BLaER1 treated with 17β-estradiol and CSF1 and Interleukin-3, amounts not matched to agents 10 nM and 100 nM (cell line): ENCODE data around the gene AKAP17A.
A peak's percentile ranks its signal among the peaks of the same experiment; 100 is the strongest.

ENCODE experiments used
- H3K27ac ChIP-seq, 11 experiments: shearing (Covaris generic); formaldehyde crosslinking; 2 replicates each; pipeline ENCODE4 v1.8.1; 2022
- H3K27me3 ChIP-seq, 11 experiments: shearing (Covaris generic); formaldehyde crosslinking; 2 replicates each; pipeline ENCODE4 v1.8.1; 2022
- H3K36me3 ChIP-seq, 11 experiments: shearing (Covaris generic); formaldehyde crosslinking; 2 replicates each; pipeline ENCODE4 v1.8.1; 2022
- H3K4me1 ChIP-seq, 10 experiments: shearing (Covaris generic); formaldehyde crosslinking; 2 replicates each; pipeline ENCODE4 v1.8.1; 2022
- H3K4me2 ChIP-seq, 11 experiments: shearing (Covaris generic); formaldehyde crosslinking; 2 replicates each; pipeline ENCODE4 v1.8.1; 2022
- H3K4me3 ChIP-seq, 10 experiments: shearing (Covaris generic); formaldehyde crosslinking; 2 replicates each; pipeline ENCODE4 v1.8.1; 2022
- H3K9ac ChIP-seq, 11 experiments: shearing (Covaris generic); formaldehyde crosslinking; 2 replicates each; pipeline ENCODE4 v1.8.1; 2022
- H3K9me3 ChIP-seq, 11 experiments: shearing (Covaris generic); formaldehyde crosslinking; replicated peaks in 1 of 11; 2 replicates each; pipeline ENCODE4 v1.8.1; 2022
- H4K20me1 ChIP-seq, 11 experiments: shearing (Covaris generic); formaldehyde crosslinking; 2 replicates each; pipeline ENCODE4 v1.8.1; 2022
- Cebpa-rat ChIP-seq, 11 experiments: shearing (Covaris generic); IDR thresholded peaks; 2 replicates each; pipeline ENCODE4 v1.8.1; 2022

Gene AKAP17A

DNA sequence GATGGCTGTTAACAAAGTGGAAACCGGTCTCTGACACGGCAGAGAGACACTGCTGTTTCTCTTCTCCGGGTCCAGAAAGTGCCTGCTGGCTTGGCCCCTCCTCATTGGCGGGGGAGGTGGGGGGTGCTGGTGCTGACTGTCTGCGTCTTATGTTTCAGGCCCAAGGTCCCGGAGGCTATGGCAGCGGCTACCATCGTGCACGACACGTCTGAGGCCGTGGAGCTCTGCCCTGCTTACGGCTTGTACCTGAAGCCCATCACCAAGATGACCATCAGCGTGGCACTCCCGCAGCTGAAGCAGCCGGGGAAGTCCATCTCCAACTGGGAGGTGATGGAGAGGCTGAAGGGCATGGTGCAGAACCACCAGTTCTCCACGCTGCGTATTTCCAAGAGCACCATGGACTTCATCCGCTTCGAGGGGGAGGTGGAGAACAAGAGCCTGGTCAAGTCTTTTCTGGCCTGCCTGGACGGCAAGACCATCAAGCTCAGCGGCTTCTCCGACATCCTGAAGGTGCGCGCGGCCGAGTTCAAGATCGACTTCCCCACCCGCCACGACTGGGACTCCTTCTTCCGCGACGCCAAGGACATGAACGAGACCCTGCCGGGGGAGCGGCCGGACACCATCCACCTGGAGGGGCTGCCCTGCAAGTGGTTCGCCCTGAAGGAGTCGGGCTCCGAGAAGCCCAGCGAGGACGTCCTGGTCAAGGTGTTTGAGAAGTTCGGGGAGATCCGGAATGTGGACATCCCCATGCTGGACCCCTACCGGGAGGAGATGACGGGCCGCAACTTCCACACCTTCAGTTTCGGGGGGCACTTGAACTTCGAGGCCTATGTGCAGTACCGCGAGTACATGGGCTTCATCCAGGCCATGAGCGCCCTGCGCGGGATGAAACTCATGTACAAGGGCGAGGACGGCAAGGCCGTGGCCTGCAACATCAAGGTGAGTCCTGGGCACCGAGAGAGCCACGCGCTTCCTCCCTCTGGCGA lies 2.2 kb downstream of the AKAP17A start:
- no peaks in the 10 kb centered on the region for H3K27me3 ChIP-seq
- H3K27ac ChIP-seq = peak overlapping the region in 8 of 11 experiments; percentile 85 to 92 (median 90); a peak in 12 of 22 replicates
- no peak for TF ChIP-seq Cebpa-rat (IDR thresholded peaks at IDR 0.05)
- peak overlapping the region; percentile 83 to 99 (median 96) for H3K4me2 ChIP-seq
- H3K36me3 ChIP-seq = peaks cover 43 to 48% (median 45%) of the 10 kb centered on the region in 11 experiments
- no peaks in the 10 kb centered on the region for H3K9me3 ChIP-seq
- H3K9ac ChIP-seq = peak overlapping the region; percentile 89 to 96 (median 93); a peak in 21 of 22 replicates
- H3K4me3 ChIP-seq = peak overlapping the region; percentile 89 to 98 (median 94)
- peaks cover 53 to 65% (median 62%) of the 10 kb centered on the region in 11 experiments for H4K20me1 ChIP-seq
- H3K4me1 ChIP-seq = peaks cover 36 to 58% (median 51%) of the 10 kb centered on the region in 10 experiments

DNA sequence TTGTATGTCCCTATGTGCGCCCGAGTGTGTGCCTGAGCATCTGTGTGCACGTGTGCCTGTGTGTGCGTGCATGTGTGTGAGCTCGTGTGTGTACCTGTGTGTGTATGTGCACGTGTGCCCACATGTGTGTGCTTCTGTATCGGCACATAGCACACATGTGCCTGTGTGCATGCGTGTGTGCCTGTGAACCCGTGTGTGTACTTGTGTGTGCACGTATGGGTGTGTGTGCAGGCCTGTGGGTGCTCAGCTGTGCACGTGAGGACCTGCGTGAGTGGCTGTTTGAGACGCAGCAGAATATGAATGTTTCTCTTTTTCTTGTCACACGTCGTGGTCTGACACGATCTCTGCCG lies 4.3 kb downstream of the AKAP17A start:
- Histone ChIP-seq H3K4me2 (peak overlapping the region in 3 of 11 experiments; percentile 1 to 7 (median 3); a peak in 2 of 22 replicates), H3K4me1 (peaks cover 49 to 75% (median 67%) of the 10 kb centered on the region in 10 experiments)

DNA sequence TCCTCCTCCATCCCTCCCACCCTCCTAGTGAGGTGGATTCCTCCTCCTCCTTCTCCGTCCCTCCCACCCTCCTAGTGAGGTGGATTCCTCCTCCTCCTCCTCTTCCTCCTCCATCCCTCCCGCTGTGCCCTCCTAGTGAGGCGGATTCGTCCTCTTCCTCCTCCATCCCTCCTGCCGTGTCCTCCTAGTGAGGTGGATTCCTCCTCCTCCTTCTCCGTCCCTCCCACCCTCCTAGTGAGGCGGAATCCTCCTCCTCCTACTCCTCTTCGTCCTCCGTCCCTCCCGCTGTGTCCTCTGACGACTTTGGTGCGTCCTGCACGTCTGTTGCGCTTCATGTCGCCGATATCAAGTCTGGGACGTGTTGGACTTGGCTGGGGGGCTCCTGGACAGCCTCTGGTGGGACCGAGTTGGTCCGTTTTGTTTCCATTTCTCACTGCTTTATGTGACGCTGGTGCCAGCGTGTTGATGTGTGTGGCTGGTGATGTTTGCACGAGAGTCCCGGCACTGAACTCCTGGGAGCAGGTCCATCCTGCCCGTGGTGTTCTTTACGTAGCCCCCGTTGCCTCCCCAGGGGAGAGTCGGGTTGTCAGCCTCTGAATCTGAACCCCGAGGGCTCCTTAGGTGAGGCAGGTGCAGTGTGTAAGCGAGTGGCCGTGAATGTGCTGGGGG lies 5.4 kb downstream of the AKAP17A start:
- Histone ChIP-seq H3K4me3 (peak overlapping the region in 5 of 10 experiments; percentile 48 to 58 (median 53); a peak in 4 of 20 replicates), H3K9ac (peak overlapping the region in 10 of 11 experiments; percentile 13 to 72 (median 66); a peak in 16 of 22 replicates), H3K27me3 (peaks cover 0 to 4% (median 0%) of the 10 kb centered on the region in 11 experiments; a peak in 1 of 22 replicates), H3K4me2 (peak overlapping the region; percentile 84 to 96 (median 92)), H4K20me1 (peaks cover 86 to 97% (median 95%) of the 10 kb centered on the region in 11 experiments), H3K36me3 (peaks cover 70 to 76% (median 73%) of the 10 kb centered on the region in 11 experiments), H3K27ac (peak overlapping the region in 6 of 11 experiments; percentile 12 to 79 (median 68); a peak in 6 of 22 replicates), H3K4me1 (peaks cover 49 to 76% (median 67%) of the 10 kb centered on the region in 10 experiments), H3K9me3 (peaks cover 0 to 15% (median 13%) of the 10 kb centered on the region in 11 experiments; a peak in 18 of 22 replicates)
- TF ChIP-seq Cebpa-rat (IDR thresholded peaks at IDR 0.05) = no peak

More for the DNA sequence above, 4.3 kb downstream of the AKAP17A start:
- Histone ChIP-seq H3K27ac (no peak overlapping the region), H3K9ac (peak overlapping the region in 2 of 11 experiments; percentile 4 to 8; a peak in 1 of 22 replicates), H4K20me1 (peaks cover 74 to 86% (median 83%) of the 10 kb centered on the region in 11 experiments), H3K36me3 (peaks cover 59 to 65% (median 61%) of the 10 kb centered on the region in 11 experiments), H3K4me3 (no peak overlapping the region), H3K27me3 (no peaks in the 10 kb centered on the region), H3K9me3 (peaks cover 0 to 4% (median 2%) of the 10 kb centered on the region in 11 experiments; a peak in 11 of 22 replicates)
- TF ChIP-seq Cebpa-rat (IDR thresholded peaks at IDR 0.05) = no peak

DNA sequence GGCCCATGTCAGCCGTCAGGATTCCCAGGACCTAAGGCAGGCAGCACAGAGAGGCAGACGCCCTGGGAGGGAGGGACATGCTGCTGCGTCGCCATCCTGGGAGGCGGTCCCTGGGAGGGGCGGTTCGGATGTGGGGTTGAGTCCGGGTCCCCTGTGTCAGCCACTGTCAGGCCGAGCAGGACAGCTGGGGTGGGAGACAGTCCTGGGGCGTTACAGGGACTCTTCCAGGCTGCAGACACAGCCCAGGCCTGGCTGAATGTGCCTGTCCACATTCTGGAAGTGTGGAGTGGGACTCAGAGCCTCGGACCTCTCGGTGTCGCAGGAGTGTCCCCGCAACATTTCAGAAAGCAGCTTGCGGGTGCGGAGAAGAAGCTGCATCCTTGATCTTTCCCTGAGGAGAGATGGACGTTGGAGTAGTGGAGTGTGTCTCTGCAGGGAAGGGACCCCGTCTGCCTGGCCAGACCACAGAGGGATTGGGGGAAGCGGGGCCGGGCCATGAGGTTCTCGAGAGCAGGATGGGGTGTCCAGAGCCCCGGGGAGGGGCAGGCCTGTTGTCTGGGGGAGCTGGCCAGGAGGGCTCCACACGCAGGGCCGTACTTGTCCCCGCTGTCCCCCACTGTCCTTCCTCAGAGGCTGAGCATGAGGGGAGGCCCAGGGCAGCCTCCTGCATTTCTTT lies 6.1 kb downstream of the AKAP17A start:
- Histone ChIP-seq H3K27me3 (peaks cover 0 to 4% (median 0%) of the 10 kb centered on the region in 11 experiments; a peak in 1 of 22 replicates), H3K4me2 (peak overlapping the region; percentile 84 to 96 (median 92)), H3K9ac (peak overlapping the region; percentile 13 to 72 (median 66); a peak in 20 of 22 replicates), H4K20me1 (peaks cover 91 to 98% (median 96%) of the 10 kb centered on the region in 11 experiments), H3K4me1 (peaks cover 47 to 76% (median 66%) of the 10 kb centered on the region in 10 experiments), H3K36me3 (peaks cover 77 to 83% (median 79%) of the 10 kb centered on the region in 11 experiments), H3K4me3 (peak overlapping the region; percentile 24 to 58 (median 50); a peak in 17 of 20 replicates), H3K9me3 (peaks cover 0 to 21% (median 20%) of the 10 kb centered on the region in 11 experiments; a peak in 18 of 22 replicates), H3K27ac (peak overlapping the region in 9 of 11 experiments; percentile 56 to 79 (median 70); a peak in 18 of 22 replicates)
- TF ChIP-seq Cebpa-rat (IDR thresholded peaks at IDR 0.05) = no peak

DNA sequence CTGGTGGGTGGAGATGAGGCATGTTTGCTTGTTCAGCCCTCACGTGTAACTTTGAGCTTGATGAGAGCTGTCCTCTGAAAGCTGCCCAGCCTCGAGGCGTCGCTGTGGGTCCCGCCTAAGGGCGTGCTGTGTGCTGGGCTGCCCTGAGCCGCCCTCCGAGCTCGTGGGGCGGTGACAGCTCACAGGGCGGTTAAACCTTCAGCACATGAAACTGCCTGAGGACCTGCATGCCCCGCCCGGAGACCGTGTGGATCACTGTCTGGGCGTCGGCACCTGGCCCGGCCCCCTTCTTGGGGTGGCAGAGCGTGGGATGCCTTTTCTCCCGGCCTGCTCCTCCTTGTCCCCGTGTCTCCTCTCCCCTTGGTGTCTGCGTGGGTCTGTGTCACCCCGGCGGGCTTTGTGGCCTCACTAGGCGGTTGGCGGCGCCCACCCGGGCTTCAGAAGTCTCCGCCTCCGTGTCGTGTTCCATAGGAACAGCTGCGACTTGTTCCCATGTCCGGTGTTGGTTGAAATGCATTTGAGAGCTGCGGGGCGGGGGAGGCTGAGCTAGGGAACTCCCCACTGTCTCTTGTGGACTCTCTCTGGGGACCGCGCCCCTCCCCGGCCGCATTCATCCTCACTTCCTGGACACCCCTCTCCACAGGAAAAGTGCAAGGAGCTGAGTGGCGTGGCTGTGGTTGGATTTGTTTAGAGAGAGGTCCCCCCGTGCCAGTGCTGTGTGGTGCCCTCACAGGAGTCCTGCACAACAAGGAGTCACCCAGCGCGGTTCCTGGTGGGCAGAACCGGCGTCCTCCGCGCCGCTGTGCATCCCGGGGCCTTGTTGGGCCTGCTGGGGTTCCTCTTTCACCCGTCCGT lies 6.8 kb downstream of the AKAP17A start:
- Histone ChIP-seq H3K4me2 (peak overlapping the region; percentile 84 to 96 (median 92)), H3K4me1 (peaks cover 40 to 70% (median 61%) of the 10 kb centered on the region in 10 experiments), H3K27ac (peak overlapping the region; percentile 13 to 79 (median 66); a peak in 20 of 22 replicates), H3K27me3 (peaks cover 0 to 4% (median 0%) of the 10 kb centered on the region in 11 experiments; a peak in 1 of 22 replicates), H3K36me3 (peaks cover 82 to 87% (median 83%) of the 10 kb centered on the region in 11 experiments), H3K4me3 (peak overlapping the region; percentile 24 to 58 (median 50)), H4K20me1 (peaks cover 84 to 98% (median 95%) of the 10 kb centered on the region in 11 experiments), H3K9ac (peak overlapping the region; percentile 54 to 72 (median 66); a peak in 21 of 22 replicates), H3K9me3 (peaks cover 0 to 27% (median 21%) of the 10 kb centered on the region in 11 experiments; a peak in 18 of 22 replicates)
- TF ChIP-seq Cebpa-rat (IDR thresholded peaks at IDR 0.05) = no peak

DNA sequence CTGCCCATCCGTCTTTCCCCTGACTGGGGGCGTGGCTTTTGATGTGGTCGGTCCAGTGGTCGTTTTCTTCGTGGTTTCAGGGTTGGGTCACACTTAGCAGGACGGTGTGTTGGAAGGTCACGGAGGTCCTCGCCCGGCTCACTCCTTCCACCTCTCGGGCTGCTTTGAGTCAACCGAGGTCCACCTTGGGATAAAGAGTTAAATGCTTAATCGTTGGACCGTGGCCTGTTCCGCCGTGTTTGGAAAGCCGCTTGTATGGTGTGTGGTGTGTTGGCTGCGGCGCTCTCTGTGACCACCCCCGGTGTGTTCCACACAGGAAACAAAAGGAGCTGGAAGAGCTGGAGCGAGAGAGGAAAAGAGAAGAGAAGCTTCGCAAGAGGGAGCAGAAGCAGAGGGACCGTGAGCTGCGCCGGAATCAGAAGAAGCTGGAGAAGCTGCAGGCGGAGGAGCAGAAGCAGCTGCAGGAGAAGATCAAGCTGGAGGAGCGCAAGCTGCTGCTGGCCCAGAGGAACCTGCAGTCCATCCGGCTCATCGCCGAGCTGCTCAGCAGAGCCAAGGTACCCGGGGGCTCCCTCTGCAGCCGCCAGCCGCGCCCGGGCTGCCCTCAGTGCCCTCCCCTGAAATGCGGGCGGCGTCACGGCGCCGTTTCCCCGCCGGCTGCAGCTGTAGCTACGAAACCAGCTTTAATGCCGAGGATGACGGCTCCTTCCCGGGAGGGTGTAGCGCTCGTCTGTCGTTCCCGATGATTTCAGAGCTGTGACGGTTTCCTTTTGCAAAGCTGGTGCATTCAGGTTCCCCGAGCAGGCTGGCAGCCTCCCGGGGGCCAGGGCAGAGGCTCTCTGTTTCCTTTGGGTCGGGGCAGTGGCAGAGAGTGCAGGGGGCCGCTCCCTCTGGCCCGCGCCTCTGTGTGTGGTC lies 7.7 kb downstream of the AKAP17A start:
- Histone ChIP-seq H3K4me2 (peak overlapping the region; percentile 84 to 96 (median 92)), H3K4me1 (peaks cover 37 to 62% (median 52%) of the 10 kb centered on the region in 10 experiments), H3K27ac (peak overlapping the region in 10 of 11 experiments; percentile 13 to 79 (median 68); a peak in 18 of 22 replicates), H3K9me3 (peaks cover 0 to 28% (median 21%) of the 10 kb centered on the region in 11 experiments; a peak in 18 of 22 replicates), H4K20me1 (peaks cover 77 to 97% (median 93%) of the 10 kb centered on the region in 11 experiments), H3K9ac (peak overlapping the region in 10 of 11 experiments; percentile 5 to 72 (median 66); a peak in 18 of 22 replicates), H3K36me3 (peaks cover 78 to 86% (median 83%) of the 10 kb centered on the region in 11 experiments), H3K4me3 (peak overlapping the region; percentile 24 to 58 (median 50)), H3K27me3 (peaks cover 0 to 4% (median 0%) of the 10 kb centered on the region in 11 experiments; a peak in 1 of 22 replicates)
- TF ChIP-seq Cebpa-rat (IDR thresholded peaks at IDR 0.05) = no peak
